HUES48 (cell line): Measurements from ENCODE around the gene DGKB.
"Not testable (repeated sequence)": the region's sequence is repeated elsewhere in the genome, so short reads cannot be mapped to it uniquely, and the experiment has no call there.

Source experiments
- H3K27ac ChIP-seq: one replicate; pipeline ENCODE4 v1.7.0; 2013; ENCODE audit warnings: low read depth, low read length, inconsistent platforms
- H3K27me3 ChIP-seq: 2 replicates; pipeline ENCODE4 v1.6.1; 2013; ENCODE audit warnings: mild to moderate bottlenecking, low read length; ENCODE audit not compliant: control insufficient read depth, insufficient read depth
- H3K36me3 ChIP-seq: 2 replicates; pipeline ENCODE4 v1.6.1; 2013; ENCODE audit warnings: low read length; ENCODE audit not compliant: control insufficient read depth, insufficient read depth
- H3K4me1 ChIP-seq: 2 replicates; pipeline ENCODE4 v1.6.1; 2013; ENCODE audit warnings: mild to moderate bottlenecking, low read length; ENCODE audit not compliant: control insufficient read depth, insufficient read depth
- H3K4me3 ChIP-seq: 2 replicates; pipeline ENCODE4 v1.5.1; 2013; ENCODE audit warnings: mild to moderate bottlenecking, low read depth, low read length
- H3K9ac ChIP-seq: 2 replicates; pipeline ENCODE4 v1.6.1; 2013; ENCODE audit warnings: mild to moderate bottlenecking, low read depth, low read length, moderate library complexity
- H3K9me3 ChIP-seq: 2 replicates; pipeline ENCODE4 v1.6.1; 2013; ENCODE audit warnings: low read length; ENCODE audit not compliant: control insufficient read depth, insufficient read depth

Gene DGKB

GRCh38 chr7:14483663-14484062 is 418.9 kb downstream of the DGKB start:
- no peak overlapping the region for H3K4me3 ChIP-seq
- no peak overlapping the region for H3K9ac ChIP-seq
- no peaks in the 10 kb centered on the region for H3K27me3 ChIP-seq
- H3K4me1 ChIP-seq, result peaks cover 8% of the 10 kb centered on the region; the same call in 1 of the 2 replicates
- no peak overlapping the region for H3K27ac ChIP-seq
- no peaks in the 10 kb centered on the region for H3K36me3 ChIP-seq
- H3K9me3 ChIP-seq, result no peaks in the 10 kb centered on the region

- H3K4me1 ChIP-seq, result peaks cover 9% of the 10 kb centered on the region; the same call in 1 of the 2 replicates
- H3K9ac ChIP-seq, result no peak overlapping the region
- H3K9me3 ChIP-seq, result no peaks in the 10 kb centered on the region
- no peak overlapping the region for H3K4me3 ChIP-seq
- H3K27me3 ChIP-seq, result no peaks in the 10 kb centered on the region
- no peak overlapping the region for H3K27ac ChIP-seq
- H3K36me3 ChIP-seq, result no peaks in the 10 kb centered on the region
Measured at GRCh38 chr7:14480281-14480680, 422.3 kb downstream of the DGKB start.

GRCh38 chr7:14478834-14479510 is 423.6 kb downstream of the DGKB start:
- Histone ChIP-seq H3K9ac (no peak overlapping the region), H3K27me3 (no peaks in the 10 kb centered on the region), H3K27ac (no peak overlapping the region), H3K4me1 (peaks cover 9% of the 10 kb centered on the region; the same call in 1 of the 2 replicates), H3K9me3 (no peaks in the 10 kb centered on the region), H3K4me3 (no peak overlapping the region), H3K36me3 (no peaks in the 10 kb centered on the region)

- H3K4me3 ChIP-seq, H3K9me3 ChIP-seq, H3K27ac ChIP-seq, H3K27me3 ChIP-seq, H3K4me1 ChIP-seq, H3K36me3 ChIP-seq, H3K9ac ChIP-seq: not testable (repeated sequence)
Measured at GRCh38 chr7:14461716-14462115, 440.8 kb downstream of the DGKB start.

- H3K27ac ChIP-seq, H3K9ac ChIP-seq, H3K9me3 ChIP-seq, H3K27me3 ChIP-seq, H3K4me1 ChIP-seq, H3K4me3 ChIP-seq, H3K36me3 ChIP-seq: not testable (repeated sequence)
Measured at GRCh38 chr7:14458846-14459245, 443.7 kb downstream of the DGKB start.

GRCh38 chr7:14457568-14458453 is 444.7 kb downstream of the DGKB start:
- H3K27me3 ChIP-seq, result no peaks in the 10 kb centered on the region
- peaks cover 3% of the 10 kb centered on the region; the same call in 1 of the 2 replicates for H3K4me1 ChIP-seq
- peak overlapping the region; percentile 1; the same call in 1 of the 2 replicates for H3K4me3 ChIP-seq
- H3K27ac ChIP-seq, result no peak overlapping the region
- H3K9me3 ChIP-seq, result no peaks in the 10 kb centered on the region
- H3K36me3 ChIP-seq, result no peaks in the 10 kb centered on the region
- H3K9ac ChIP-seq, result no peak overlapping the region

GRCh38 chr7:14449291-14449690 is 453.3 kb downstream of the DGKB start:
- H3K27ac ChIP-seq, result no peak overlapping the region
- H3K27me3 ChIP-seq, result no peaks in the 10 kb centered on the region
- H3K4me3 ChIP-seq, result no peak overlapping the region
- H3K36me3 ChIP-seq, result no peaks in the 10 kb centered on the region
- H3K9ac ChIP-seq, result no peak overlapping the region
- H3K9me3 ChIP-seq, result no peaks in the 10 kb centered on the region
- H3K4me1 ChIP-seq, result no peaks in the 10 kb centered on the region

GRCh38 chr7:14446829-14447228 is 455.7 kb downstream of the DGKB start:
- Histone ChIP-seq H3K27me3 (no peaks in the 10 kb centered on the region), H3K36me3 (no peaks in the 10 kb centered on the region), H3K9me3 (no peaks in the 10 kb centered on the region), H3K4me1 (no peaks in the 10 kb centered on the region), H3K9ac (no peak overlapping the region), H3K4me3 (no peak overlapping the region), H3K27ac (no peak overlapping the region)

GRCh38 chr7:14446219-14446618 is 456.3 kb downstream of the DGKB start:
- H3K9me3 ChIP-seq, result no peaks in the 10 kb centered on the region
- no peaks in the 10 kb centered on the region for H3K36me3 ChIP-seq
- H3K4me3 ChIP-seq, result no peak overlapping the region
- no peak overlapping the region for H3K27ac ChIP-seq
- H3K27me3 ChIP-seq, result no peaks in the 10 kb centered on the region
- H3K9ac ChIP-seq, result no peak overlapping the region
- no peaks in the 10 kb centered on the region for H3K4me1 ChIP-seq

GRCh38 chr7:14438366-14438765 is 464.2 kb downstream of the DGKB start:
- H3K4me1 ChIP-seq, result no peaks in the 10 kb centered on the region
- no peaks in the 10 kb centered on the region for H3K27me3 ChIP-seq
- H3K9me3 ChIP-seq, result no peaks in the 10 kb centered on the region
- H3K27ac ChIP-seq, result no peak overlapping the region
- H3K9ac ChIP-seq, result no peak overlapping the region
- H3K36me3 ChIP-seq, result no peaks in the 10 kb centered on the region
- no peak overlapping the region for H3K4me3 ChIP-seq

- Histone ChIP-seq H3K4me3 (no peak overlapping the region), H3K36me3 (no peaks in the 10 kb centered on the region), H3K27ac (no peak overlapping the region)
Measured at GRCh38 chr7:14436878-14437277, 465.7 kb downstream of the DGKB start.

More at GRCh38 chr7:14436878-14437277, 465.7 kb downstream of the DGKB start:
- no peaks in the 10 kb centered on the region for H3K27me3 ChIP-seq
- H3K9me3 ChIP-seq, result no peaks in the 10 kb centered on the region
- H3K9ac ChIP-seq, result no peak overlapping the region
- no peaks in the 10 kb centered on the region; the same call in 1 of the 2 replicates for H3K4me1 ChIP-seq
